Measurements from ENCODE around the gene ACAD10.

GRCh38 chr12:111769599-111769998 lies 83.7 kb downstream of the ACAD10 start:
- TF ChIP-seq ZNF768 (tag by site-specific recombination; IDR thresholded peaks at IDR 0.05) (no peak), ZNF792 (tag by site-specific recombination; IDR thresholded peaks at IDR 0.05) (no peak), SALL2 (tag by site-specific recombination; IDR thresholded peaks at IDR 0.05; ENCODE audit: borderline replicate concordance) (no peak), SP2 (tag by site-specific recombination; IDR thresholded peaks at IDR 0.05) (no peak), CTCF (tag by site-specific recombination; IDR thresholded peaks at IDR 0.05) (no peak), ZSCAN5A (tag by site-specific recombination; IDR thresholded peaks at IDR 0.05) (no peak), YY1 (tag by site-specific recombination; IDR thresholded peaks at IDR 0.05) (no peak), ZNF48 (tag by site-specific recombination; IDR thresholded peaks at IDR 0.05) (no peak), ZNF362 (tag by site-specific recombination; IDR thresholded peaks at IDR 0.05) (no peak), ZNF148 (tag by site-specific recombination; IDR thresholded peaks at IDR 0.05; ENCODE audit: borderline replicate concordance) (no peak), PATZ1 (tag by site-specific recombination; IDR thresholded peaks at IDR 0.05) (no peak), ZNF138 (tag by site-specific recombination; IDR thresholded peaks at IDR 0.05; ENCODE audit: borderline replicate concordance) (no peak)

Measured in HEK293 (cell line).